Activated CD4-positive, CD25-positive, alpha-beta regulatory T cell treated with anti-CD3 and anti-CD28 coated beads, Interleukin-2, amount 50 U/mL, for 24 hours (primary cell): ENCODE results near the gene DIP2C.
"Not testable (repeated sequence)": the region's sequence is repeated elsewhere in the genome, so short reads cannot be mapped to it uniquely, and the experiment has no call there.

Experiments used
- ATAC-seq, 2 donors: fragments of 150-1000 bp; cut with Tn5 transposase; one replicate each; pipeline ENCODE4 v1.10.0; 2021; ENCODE audit warnings: mild to moderate bottlenecking in 1 of 2, moderate library complexity in 1 of 2

The DIP2C gene

GRCh38 chr10:435397-435796 is 254.1 kb downstream of the DIP2C start:
- ATAC-seq = no peak

DNA sequence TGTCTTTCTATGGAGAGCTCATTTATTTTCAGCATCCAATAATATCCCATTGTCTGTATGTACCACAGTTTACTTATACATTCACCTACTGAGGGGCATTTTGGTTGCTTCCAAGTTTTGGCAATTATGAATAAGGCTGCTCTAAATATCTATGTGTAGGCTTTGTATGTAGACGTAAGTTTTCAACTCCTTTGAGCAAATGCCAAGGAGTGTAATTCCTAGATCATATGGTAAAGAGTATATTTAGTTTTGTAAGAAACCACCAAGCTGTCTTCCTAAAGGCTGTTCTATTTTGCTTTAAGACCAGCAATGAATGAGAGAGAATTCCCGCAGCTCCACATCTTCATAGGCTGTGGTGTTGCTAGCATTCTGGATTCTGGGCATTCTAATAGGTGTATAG is 259.8 kb downstream of the DIP2C start:
- ATAC-seq = no peak

- no peak for ATAC-seq
These were observed 261.5 kb downstream of the DIP2C start for GRCh38 chr10:427761-428519.

DNA sequence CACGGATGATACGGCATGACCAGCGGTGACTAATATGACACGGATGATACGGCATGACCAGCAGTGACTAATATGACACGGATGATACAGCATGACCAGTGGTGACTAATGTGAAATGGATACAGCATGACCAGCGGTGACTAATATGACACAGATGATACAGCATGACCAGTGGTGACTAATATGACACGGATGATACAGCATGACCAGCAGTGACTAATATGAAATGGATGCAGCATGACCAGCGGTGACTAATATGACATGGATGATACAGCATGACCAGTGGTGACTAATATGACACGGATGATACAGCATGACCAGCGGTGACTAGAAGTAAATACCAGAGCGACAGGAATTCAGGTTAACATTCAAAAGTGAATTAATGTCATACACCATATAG is 264.1 kb downstream of the DIP2C start:
- ATAC-seq = not testable (repeated sequence)

- not testable (repeated sequence) for ATAC-seq
These were observed 264.7 kb downstream of the DIP2C start for GRCh38 chr10:424724-425123.

DNA sequence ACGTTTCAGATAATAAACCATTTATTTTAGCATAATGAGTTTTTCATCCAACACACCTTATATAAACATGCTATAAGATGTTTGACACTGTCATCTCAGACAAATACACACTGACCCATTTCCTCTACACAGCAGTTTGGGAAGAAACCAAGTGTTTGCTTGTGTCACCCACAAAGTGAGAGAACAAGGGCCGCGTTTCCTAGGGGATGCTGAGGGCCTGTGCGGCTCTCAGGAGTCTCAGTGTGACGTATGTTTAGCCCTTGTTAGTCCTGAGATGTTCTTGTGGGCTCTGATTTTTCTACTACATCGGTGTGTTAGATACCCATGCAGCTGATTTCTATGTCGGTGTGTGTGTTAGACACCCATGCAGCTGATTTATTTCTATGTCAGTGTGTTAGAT is 266.3 kb downstream of the DIP2C start:
- no peak for ATAC-seq

DNA sequence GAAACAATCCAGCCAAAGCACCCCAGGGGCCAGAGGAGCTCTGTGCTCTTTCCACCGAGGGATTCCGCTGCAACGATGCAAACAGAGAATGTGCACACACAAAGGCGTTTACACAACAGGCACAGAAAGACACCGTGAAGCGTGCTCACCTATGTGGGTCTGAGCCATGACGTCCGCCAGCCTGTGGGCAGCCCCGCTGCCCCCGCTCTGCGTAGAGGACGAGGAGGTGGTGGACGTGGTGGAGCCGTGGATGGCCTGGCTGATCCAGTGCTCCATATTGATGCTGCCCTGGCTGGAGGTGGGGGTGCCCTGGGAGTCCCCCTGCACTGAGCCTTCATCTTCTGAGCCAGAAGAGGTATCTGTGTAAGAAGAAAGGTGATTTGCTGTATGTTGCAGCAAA is 266.8 kb downstream of the DIP2C start:
- ATAC-seq = no peak

DNA sequence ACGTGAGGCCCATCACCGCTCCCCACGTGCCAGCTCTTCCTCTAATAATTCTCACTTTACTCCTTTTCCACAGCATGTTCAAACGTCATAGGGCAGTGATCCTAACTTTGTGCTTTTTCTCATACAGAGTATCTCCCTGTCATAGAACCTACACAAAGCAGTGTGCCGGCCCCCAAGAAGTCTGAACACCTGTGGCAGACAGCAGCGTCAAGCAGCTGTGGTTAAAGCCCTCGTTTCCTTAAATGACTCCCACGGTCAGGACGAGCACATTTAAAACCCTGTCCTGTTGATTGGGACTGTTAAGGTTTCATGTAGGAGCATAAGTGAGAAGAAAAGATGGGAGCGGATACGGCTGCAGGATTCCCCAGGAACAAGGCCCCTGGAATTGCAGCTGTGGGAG is 267.2 kb downstream of the DIP2C start:
- ATAC-seq = no peak

DNA sequence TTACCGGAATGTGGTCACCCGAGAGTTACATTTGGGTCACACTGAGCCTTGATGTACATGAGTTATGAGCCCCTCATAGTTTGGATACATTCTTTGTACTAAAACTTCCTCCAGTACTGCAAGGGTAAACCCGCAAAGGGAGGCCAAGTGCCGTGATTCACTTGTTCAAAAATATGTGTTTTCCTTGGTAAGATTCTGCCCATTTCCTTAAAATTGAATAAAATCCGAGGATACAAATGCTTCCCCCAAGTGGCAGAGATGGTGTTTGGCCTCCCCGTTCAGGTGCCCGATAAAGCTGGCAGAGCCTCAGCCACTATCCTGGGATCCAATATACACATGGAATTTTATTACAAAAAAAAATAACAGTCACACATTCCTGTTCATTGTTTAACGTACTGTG is 268.3 kb downstream of the DIP2C start:
- no peak for ATAC-seq

DNA sequence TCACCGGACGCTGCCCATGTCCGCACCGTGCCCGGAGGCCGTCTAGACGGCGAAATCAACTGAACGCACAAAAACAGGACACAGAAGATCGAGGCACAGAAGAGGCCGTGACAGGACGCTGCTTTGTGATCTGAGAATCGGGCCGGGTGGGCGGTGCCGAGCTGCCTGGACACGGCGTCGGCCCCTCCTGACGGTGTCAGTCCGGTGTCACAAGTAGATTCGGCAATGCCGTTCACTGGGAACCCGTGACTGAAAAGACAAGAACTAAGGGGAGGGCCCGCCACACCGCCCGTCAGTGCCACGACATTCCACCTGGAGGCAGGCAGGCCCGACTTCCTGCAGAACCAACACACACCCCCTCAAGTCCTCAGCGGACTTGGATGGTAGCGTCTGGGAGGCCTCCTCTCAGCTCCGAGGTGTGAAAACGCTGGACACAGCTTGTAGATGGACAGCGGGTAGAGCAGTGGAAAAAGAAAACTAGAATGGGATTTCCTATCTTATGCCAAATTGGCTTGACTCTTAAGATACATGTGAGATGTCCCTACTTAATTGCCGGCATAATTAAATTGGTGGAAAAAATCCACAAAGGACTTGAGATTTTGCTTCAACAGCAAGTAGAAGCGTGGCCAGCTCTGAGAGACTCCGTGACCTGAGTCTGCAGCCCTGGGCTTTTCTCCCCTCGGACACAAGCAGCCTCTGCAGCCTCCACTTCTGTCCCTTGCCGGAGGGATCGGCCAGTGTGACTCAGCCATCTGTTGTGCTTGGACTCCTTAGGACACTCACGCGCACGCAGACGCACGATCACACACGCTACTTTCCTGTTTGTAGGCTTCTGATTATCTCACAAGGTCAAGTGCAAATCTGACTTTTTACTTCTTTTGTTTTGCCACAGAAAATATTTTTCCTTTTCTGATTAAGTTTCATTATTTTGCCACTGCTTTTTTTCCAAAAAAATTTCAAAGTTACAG is 269.0 kb downstream of the DIP2C start:
- no peak for ATAC-seq

DNA sequence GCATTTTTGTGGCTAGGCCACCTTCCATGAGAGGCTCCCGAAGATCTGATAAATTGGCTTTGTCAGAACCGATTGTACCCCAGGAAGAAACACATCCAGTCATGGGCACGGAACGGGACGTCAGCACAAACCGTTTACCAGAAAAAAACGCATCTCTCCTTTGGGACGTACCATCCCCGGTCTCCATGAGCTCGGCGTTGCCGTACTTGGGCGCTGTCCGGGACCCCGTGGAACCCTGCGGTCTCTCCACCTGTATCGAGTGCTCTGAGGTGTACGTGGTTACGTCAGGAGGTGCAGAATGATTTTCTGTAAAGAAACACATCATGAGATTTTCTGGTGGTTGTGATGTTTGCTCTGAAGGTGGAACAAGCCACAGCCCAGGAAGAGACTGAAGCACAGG is 270.6 kb downstream of the DIP2C start:
- ATAC-seq = no peak

DNA sequence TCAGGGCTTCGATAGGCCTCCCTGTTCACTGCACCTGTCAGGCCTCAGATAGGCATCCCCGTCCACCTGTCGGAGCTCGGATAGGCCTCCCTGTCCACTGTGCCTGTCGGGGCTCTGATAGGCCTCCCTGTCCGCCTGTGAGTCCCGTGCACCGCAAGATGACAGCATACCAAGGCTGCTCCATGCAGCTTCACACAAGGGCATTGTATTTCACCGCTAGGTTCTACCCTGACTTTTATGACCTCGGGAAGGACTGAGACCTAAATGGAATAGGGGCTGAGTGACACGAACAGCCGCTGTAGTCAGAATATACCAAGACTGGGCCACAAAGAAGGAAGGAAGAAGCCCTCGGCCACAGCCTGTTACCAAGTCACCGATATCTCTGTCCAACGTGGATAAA is 271.2 kb downstream of the DIP2C start:
- ATAC-seq = no peak

DNA sequence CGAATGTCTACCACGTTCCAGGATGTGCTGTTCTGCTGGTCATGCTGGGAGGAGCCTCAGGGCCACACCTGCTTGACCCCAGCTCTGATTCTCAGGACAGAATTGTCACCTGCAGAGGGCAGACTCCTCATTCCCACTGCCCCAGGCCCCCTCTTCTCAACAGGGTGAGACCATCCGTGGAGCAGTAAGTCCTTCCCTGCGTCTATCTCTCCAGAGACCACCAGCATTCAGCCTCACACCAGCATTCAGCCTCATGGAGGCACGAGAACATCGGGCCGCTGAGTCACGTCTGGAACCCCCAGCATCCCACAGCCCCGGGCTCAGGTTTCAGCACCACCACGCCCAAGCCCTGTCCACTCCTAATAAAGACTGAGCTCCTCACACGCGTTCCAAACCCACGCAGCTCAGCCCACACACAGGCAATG is 273.4 kb downstream of the DIP2C start:
- ATAC-seq = no peak

DNA sequence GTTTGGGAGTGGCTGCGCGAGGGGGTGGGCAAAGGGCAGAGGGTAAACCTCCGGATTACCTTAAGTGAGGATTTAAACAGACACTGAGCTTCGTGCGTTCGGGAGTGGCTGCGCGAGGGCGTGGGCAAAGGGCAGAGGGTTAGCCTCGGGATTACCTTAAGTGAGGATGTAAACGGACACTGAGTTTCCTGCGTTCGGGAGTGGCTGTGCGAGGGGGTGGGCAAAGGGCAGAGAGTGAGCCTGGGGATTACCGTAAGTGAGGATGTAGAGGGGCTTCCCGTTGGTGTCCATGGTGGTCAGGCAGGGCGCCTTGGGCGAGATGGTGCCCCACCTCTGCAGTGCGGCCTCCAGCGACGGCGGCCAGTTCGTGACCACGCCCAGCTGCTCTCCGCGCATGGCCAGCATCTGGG is 275.8 kb downstream of the DIP2C start:
- ATAC-seq = no peak

DNA sequence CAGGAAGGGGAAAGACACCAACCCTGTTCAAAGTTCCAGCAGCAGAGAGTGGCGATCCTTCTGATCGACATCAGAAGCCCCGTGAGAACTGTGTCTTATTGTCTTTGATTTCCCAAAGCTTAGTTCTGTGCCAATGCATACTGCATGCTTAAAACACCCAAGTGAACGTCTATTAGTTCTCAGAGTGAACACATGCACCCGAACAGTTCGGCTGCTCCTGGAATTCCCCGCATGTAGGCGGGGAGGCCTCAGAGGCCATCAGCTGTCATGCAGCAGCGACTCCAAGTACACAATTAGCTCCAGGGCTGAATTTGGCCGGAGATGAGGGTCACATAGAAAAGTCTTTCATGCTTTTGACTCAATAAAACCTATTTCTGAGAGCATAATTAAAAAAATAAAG is 277.4 kb downstream of the DIP2C start:
- no peak for ATAC-seq

DNA sequence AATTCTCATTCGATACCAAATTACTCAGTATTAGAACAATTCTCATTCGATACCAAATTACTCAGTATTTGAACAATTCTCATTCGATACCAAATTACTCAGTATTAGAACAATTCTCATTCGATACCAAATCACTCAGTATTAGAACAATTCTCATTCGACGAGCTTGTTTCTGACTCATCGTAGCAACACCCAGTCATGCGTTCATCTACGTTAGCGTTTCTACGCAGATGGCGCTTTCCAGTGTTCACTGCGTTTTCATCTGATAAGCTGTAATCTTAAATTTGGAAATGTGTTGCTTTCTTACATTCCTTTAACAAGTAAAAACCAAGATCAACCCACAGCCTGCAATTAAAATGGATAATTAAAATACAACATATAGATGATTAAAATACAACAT is 277.9 kb downstream of the DIP2C start:
- ATAC-seq = no peak

DNA sequence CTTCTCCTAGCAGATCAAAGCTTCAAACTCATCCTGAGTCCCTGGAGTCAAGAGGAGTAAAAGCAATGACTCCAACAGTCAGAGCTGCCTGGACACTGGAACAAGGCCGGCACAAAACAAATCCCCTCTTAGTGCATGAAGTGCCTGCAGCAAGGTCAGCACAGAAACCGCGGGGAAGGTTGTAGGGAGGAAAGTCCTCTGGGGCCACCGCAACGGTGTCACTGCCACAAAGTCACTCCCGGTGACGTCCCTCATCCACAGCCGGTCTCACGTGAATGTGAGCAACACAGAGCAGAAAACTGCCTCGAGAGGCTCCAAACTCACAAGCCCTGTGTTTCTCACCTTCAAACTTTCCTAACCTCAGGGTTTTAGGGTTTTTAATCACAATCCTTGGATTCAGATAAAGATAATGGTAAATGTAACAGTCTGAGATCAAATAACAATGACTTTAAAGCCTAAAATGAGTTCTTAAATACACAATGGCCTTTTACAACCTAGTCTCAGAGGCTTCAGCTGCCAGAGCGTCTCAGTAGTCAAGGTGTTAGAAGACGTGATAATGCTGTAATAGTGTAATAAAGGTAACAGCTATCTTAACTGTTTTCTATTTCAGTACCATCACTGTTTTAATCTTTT is 279.9 kb downstream of the DIP2C start:
- no peak for ATAC-seq

GRCh38 chr10:408236-408635 is 281.2 kb downstream of the DIP2C start:
- ATAC-seq = no peak

DNA sequence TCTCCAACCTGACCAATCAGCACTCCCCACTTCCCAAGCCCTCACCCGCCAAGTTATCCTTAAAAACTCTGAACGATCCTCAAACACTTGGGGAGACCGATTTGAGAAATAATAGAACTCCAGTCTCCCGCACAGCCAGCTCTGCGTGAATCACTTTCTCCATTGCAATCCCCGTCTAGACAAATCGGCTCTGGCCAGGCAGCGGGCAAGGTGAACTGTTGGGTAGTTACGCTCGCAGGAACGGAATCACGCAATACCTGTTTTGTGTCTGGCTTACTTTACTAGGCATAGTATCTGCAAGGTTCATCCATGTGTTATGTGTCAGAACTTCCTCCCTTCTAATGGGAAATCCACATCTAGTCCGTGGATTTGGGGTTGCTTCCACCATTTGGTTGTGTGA is 282.5 kb downstream of the DIP2C start:
- no peak for ATAC-seq

DNA sequence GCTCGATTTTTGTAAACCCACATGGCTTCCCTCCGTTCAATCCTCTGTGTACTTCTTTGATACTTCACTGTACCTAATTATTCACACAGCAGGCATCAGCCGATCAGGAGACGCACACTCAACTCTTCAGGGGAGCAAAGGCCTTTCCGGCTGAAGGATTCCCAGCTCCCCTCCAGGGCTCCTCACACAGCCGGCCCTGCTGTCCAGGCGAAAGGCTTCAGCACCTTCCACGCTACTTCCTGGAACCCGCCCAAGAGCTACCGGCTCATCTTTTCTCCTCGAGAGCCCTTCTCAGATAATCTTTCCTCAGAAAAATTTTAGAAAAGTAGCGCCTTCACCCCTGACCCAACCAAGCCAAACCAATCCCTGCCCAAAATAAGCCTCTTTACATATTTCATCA is 283.8 kb downstream of the DIP2C start:
- ATAC-seq = no peak

GRCh38 chr10:404991-405390 is 284.5 kb downstream of the DIP2C start:
- ATAC-seq = no peak

GRCh38 chr10:404346-404745 is 285.1 kb downstream of the DIP2C start:
- ATAC-seq = no peak

GRCh38 chr10:398954-399353 is 290.5 kb downstream of the DIP2C start:
- ATAC-seq = no peak
